ENCODE data around the gene CDKL4.
"Not testable (repeated sequence)": the region's sequence is repeated elsewhere in the genome, so short reads cannot be mapped to it uniquely, and the experiment has no call there.

Gene CDKL4

DNA sequence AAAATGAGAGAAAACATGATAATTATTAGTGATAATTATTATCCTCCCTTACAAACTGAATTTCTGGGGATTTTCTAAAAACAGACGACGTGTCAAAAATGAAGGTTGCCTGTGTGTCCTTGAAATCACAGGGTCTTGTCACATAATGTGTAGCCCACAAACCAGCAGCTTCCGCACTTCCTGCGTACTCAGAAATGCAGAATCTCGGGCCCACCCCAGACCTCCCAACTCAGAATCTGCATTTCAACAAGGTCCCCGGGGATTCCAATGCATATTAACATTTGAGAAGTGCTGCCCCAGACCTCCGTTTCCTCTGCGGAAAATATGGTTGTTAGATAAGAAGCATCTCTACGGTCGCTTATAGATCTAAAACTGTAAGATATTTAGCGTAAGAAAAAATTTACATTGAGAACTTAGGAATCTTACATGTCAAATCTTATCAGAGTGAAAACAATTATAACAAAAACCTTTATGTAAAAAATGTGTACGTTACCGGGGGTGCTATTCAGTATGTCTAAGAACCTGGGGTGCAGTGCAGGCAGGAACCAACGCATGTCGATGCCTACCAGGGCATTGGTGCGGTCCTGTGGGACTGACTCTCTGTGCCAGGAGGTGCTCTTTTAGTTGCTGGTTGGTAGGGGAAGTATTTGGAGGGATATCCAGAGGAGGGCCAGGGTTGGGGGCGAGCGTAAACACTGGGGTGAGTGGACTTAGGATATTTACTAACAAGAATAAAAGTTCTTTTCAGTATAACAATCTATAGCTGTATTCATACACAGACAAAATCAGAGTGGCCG is 15.2 kb downstream of the CDKL4 start:
- peak; percentile 70 for DNase-seq

DNA sequence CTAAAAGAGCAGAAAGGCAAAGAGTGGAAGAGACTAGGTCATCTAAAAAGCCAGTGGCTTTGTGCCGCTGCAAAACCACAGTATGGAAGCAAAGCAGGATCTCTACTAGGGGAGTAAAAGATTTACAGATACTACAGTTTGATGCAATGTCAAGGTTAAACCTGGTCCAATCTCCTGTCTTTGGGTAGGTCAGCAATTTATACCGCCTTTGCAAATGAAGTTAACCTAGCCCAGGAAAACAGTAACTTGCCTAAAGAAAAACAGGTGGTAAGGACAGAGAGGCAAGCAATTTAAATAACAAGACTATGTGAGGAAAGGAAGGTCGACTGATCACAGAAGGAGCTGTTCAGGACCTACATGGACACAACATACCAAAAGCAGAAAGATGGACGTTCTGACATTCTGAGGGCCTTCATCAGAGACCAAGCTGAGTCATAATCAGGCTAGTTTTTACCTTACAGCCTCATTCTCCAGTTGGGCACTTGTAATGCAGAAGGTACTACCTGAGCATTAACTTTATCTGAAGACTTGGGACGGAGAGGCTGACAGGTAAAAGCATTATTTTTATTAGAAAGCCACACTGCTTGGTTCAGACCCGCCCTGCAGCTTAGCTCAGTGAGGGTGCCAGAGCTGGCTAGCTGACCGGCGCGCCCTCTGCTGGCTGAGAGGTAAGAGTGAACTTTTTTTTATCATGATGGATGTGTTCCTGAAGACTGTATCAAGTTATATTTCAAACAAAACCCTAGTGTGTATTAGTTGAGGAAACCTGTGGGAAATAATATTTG is 15.9 kb downstream of the CDKL4 start:
- peak; percentile 86 for DNase-seq

GRCh38 chr2:39225567-39225966 is 18.2 kb downstream of the CDKL4 start:
- DNase-seq, result no peak

- no peak for DNase-seq
Measured at GRCh38 chr2:39223909-39224308, 19.9 kb downstream of the CDKL4 start.

DNA sequence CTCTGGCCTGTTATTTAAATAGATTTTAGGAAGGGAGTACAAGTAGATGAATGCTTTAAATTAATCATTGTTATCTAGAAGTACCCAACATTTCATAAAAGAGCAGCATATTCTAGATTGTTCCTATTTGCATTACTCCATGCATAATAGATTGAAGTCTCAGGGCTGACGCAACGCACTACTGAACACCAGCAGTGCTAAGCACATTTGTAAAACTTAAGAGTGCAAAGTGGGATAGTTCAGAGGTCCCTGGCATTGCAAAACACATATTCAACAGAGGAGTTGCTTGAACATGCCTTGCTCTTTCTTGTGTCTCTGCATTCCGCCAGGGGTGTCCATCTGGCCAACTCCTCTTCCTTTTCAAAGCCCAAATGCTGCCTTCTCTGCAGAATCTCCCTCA is 22.3 kb downstream of the CDKL4 start:
- no peak for DNase-seq

GRCh38 chr2:39220136-39220535 is 23.6 kb downstream of the CDKL4 start:
- no peak for DNase-seq

- no peak for DNase-seq
Measured at GRCh38 chr2:39218391-39218790, 25.4 kb downstream of the CDKL4 start.

- DNase-seq, result no peak
Measured at GRCh38 chr2:39217192-39217550, 26.6 kb downstream of the CDKL4 start.

DNA sequence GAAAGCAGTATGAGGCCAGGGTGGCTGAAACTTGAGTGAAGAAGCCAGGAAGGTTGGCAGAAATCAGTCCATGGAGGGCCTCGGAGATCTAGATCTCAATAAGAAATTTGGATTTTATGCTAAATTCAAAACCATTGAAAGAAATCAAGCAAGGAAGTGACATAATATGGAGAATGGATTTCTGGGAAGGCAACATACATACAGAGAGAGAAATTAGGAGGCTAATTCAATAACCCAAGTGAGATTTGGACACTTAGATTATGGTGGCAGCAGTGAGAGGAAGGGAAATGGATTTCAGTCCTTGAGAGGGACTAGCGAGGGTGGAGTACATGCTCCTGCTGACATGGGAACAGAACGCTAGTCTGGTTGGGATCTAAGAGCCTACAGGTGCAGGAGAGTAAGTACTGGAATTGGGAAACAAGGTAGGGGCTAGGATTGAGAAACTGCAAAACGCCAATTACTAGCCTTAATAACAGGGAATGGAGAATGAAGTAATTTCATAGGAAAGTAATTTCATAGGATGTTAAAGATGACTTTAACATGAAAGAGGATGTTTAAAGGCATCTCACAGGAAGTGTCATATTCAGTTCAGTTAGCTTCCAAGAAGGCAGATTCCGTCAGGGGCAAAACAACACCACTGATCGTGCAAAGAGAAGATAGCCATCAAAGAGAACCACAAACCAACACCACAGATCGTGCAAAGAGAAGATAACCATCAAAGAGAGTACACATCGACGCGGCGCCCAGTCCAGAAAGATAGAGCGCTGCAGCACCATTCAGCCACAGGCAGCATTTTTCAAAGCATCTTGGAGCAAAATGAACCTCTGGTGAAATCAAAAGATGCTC is 27.2 kb downstream of the CDKL4 start:
- DNase-seq, result no peak

DNA sequence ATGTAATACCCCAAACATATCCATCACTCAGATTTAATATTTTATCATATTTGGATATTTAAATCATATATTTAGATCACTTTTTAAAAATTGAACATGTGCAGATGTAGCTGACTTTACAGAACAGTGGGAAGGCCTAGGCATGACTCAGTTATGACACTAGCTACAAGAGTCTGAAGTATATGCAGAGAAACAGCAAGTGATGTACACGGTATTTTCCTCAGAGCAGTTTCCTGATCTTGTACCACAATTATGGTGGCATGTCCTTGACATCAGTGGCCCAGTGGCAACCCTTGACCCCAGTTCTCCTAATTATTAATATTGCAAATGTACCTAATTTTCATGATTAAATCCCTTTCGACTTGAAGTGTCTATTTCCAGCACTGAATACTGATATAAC is 28.2 kb downstream of the CDKL4 start:
- DNase-seq, result no peak

- DNase-seq, result no peak
Measured at GRCh38 chr2:39213015-39213414, 30.8 kb downstream of the CDKL4 start.

GRCh38 chr2:39210846-39211245 is 32.9 kb downstream of the CDKL4 start:
- no peak for DNase-seq

DNA sequence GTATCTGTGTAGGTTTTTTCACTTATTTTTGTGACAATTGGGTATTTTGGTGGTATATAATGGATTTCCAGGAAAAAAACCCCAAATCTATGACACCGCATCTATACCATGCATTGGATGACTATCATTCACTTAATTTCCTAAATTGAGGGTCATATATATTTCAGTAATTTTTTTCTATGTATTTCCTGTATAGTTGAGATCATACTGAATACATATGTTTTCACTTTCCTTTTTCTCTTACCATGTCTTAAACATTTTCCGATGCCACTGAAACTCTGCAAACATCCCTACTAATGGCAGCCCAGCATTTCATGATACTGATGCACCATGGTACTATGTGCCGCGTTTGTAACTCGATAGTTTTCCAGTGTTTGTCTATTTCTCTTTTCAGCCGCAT is 40.4 kb downstream of the CDKL4 start:
- no peak for DNase-seq

DNA sequence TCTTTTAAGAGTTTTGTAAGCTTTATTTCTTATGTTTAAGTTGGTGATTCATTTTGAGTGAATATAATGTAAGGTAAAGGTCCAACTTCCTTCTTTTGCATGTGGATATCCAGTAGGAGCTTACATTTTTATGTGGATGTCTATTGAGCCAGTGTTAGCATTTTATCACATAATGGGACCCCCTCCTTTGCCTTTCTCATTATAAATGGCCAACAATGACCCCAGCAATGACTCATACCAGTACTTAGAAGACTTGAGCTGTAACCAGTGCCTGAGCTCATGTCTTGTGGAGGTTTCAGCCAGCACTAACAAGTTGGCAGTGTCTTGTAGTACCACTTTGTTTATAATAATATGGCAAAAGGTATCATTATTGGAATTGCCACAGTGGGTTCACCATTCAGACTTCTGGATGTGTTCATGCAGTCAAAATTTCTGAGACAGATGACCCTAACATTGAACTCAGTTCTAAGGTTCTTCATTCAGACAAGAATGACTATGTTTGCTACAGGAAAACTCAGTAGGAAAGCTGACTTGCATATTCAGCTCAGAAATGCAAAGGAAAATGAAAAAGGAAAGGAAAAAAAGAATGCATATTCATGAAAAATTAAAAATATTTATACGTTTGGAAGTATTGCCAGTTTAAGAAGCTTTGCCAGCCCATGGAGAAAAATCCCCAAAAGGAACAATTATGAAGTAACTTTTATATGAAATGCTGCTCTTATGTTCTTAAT is 41.0 kb downstream of the CDKL4 start:
- no peak for DNase-seq

GRCh38 chr2:39197003-39197402 is 46.8 kb downstream of the CDKL4 start:
- not testable (repeated sequence) for DNase-seq

DNA sequence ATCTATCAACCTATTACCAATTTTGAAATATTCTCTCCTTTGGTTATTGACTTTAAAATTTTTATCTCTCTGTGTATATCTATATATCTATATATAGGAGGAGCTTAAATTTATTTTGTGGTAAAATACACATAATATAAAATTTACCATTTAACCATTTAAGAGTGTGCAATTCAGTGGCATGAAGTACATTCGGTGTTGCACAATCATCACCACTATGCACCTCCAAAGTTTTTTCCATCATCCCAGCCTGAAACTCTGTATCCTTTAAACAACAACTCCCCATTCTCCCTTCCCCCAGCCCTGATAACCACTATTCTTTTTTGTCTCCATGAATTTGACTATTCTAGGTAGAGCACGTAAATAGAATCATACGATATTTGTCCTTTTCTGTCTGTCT is 49.1 kb downstream of the CDKL4 start:
- no peak for DNase-seq

GRCh38 chr2:39188960-39189494 is 54.7 kb downstream of the CDKL4 start:
- no peak for DNase-seq

- DNase-seq, result no peak
Measured at GRCh38 chr2:39183673-39184072, 60.1 kb downstream of the CDKL4 start.

GRCh38 chr2:39181297-39181696 is 62.5 kb downstream of the CDKL4 start:
- DNase-seq, result no peak

- no peak for DNase-seq
Measured at GRCh38 chr2:39179974-39180960, 63.5 kb downstream of the CDKL4 start.

GRCh38 chr2:39178756-39179155 is 65.0 kb downstream of the CDKL4 start:
- DNase-seq, result no peak
